ENCODE measurements around the gene ST6GALNAC1.
A peak's percentile ranks its signal among the peaks of the same experiment; 100 is the strongest.

ST6GALNAC1 gene

GRCh38 chr17:76683011-76683755, 39.6 kb upstream of the ST6GALNAC1 start:
- peak; percentile 26 to 30 for DNase-seq
- no peak for TF ChIP-seq GATA1 (IDR thresholded peaks at IDR 0.05; ENCODE audit: low read depth, low read length)

- peak; percentile 71 to 83 for DNase-seq
- TF ChIP-seq GATA1 (IDR thresholded peaks at IDR 0.05; ENCODE audit: low read depth, low read length) = no peak
- TF ChIP-seq POLR2A (IDR thresholded peaks at IDR 0.05; ENCODE audit: low read length) = no peak
Observed at GRCh38 chr17:76682296-76682695, 38.7 kb upstream of the ST6GALNAC1 start.

DNA sequence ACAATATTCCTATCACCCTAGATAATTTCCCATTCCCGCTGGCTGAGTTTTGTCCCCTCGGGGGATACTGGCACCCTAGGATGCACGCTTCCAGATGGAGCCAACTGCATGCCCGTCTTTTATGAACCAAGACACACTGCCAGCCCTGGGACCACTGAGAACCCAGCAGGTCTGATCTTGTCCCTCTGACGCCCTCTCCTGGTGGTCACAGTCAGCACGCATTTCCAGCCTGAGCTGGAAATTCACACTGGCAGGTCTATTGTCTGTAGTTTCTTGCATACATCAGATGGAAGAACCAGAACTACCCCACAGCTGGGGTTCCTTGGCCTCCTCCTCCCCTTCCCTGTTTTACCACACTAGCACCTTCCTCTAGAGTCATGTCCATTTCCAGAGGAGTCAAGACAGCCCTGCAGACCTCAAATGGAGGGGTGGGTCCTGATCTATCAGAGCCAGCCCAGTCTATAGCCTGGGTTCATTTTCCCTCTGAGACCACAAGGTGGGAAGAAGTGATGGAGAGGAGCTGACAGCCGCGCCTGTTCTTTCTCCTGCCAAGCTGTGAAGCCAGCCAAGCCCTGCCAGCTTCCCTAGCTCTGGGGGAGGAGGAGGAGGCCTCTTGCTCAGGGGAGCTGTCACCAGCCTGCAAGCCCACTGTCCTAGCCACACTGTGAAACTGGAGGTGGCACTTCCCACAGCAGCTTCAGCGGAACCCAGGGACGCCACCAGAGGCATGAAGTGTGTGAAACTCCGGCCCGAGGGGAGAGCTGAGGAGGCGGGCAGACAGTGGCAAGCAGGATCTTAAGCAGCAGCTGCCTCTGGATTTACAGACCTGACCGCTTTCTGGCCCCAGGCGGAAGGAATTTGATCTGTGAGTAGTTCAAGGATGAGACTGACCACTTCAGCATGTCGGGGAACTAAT, 37.9 kb upstream of the ST6GALNAC1 start:
- TF ChIP-seq POLR2A (IDR thresholded peaks at IDR 0.05; ENCODE audit: low read length) = no peak
- TF ChIP-seq GATA1 (IDR thresholded peaks at IDR 0.05; ENCODE audit: low read depth, low read length) = no peak

DNA sequence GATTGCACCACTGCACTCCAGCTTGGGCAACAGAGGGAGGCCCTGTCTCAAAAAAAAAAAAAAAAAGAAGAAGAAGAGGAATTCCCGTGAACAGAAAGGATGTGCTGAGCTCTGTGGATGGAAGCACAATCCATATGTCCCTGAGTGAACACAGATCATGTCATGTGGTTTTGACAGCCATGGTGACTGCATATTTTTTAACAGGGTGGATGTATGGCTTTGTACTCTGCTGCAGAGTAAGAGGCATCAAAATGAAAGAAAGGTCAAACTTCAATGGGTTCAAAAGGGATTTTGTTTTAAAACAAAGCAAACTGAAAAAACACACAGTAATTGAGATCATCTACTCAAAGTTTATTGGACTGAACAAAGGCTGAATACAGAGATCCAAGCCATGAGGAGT, 35.7 kb upstream of the ST6GALNAC1 start:
- no peak for DNase-seq
- TF ChIP-seq GATA1 (IDR thresholded peaks at IDR 0.05; ENCODE audit: low read depth, low read length) (no peak), POLR2A (IDR thresholded peaks at IDR 0.05; ENCODE audit: low read length) (no peak)

More for the DNA sequence above, 37.9 kb upstream of the ST6GALNAC1 start:
- DNase-seq = peak; percentile 73 to 81

GRCh38 chr17:76678330-76678729, 34.8 kb upstream of the ST6GALNAC1 start:
- DNase-seq = no peak
- TF ChIP-seq POLR2A (IDR thresholded peaks at IDR 0.05; ENCODE audit: low read length) (no peak), GATA1 (IDR thresholded peaks at IDR 0.05; ENCODE audit: low read depth, low read length) (no peak)

DNA sequence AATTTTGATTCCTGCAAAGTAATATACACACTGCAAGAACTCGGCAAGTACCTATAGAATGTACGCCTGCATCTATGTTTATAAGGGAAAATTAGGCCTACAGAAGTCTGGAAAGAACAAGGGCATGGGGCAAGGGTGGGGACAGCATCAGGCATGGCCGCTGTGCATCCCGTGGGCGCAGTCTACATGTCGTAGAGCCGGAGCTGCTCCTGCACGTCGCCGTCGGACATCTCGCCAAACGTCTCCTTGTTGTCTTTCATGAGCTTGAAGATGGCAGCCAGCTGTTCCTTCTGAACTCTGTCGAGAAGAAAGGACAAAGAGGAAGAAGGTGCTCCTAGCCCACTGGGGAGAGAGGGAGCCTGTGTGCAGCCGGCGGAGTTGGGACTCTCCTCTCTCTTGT, 33.8 kb upstream of the ST6GALNAC1 start:
- no peak for TF ChIP-seq GATA1 (IDR thresholded peaks at IDR 0.05; ENCODE audit: low read depth, low read length)
- no peak for TF ChIP-seq POLR2A (IDR thresholded peaks at IDR 0.05; ENCODE audit: low read length)
- DNase-seq = no peak

- no peak for TF ChIP-seq GATA1 (IDR thresholded peaks at IDR 0.05; ENCODE audit: low read depth, low read length)
- no peak for TF ChIP-seq POLR2A (IDR thresholded peaks at IDR 0.05; ENCODE audit: low read length)
Observed at GRCh38 chr17:76676629-76677028, 33.1 kb upstream of the ST6GALNAC1 start.

GRCh38 chr17:76675648-76676047, 32.1 kb upstream of the ST6GALNAC1 start:
- TF ChIP-seq POLR2A (IDR thresholded peaks at IDR 0.05; ENCODE audit: low read length) (no peak), GATA1 (IDR thresholded peaks at IDR 0.05; ENCODE audit: low read depth, low read length) (no peak)
- DNase-seq = no peak

More at GRCh38 chr17:76676629-76677028, 33.1 kb upstream of the ST6GALNAC1 start:
- DNase-seq = no peak

GRCh38 chr17:76674600-76674999, 31.0 kb upstream of the ST6GALNAC1 start:
- no peak for TF ChIP-seq POLR2A (IDR thresholded peaks at IDR 0.05; ENCODE audit: low read length)
- TF ChIP-seq GATA1 (IDR thresholded peaks at IDR 0.05; ENCODE audit: low read depth, low read length) = no peak
- no peak for DNase-seq

DNA sequence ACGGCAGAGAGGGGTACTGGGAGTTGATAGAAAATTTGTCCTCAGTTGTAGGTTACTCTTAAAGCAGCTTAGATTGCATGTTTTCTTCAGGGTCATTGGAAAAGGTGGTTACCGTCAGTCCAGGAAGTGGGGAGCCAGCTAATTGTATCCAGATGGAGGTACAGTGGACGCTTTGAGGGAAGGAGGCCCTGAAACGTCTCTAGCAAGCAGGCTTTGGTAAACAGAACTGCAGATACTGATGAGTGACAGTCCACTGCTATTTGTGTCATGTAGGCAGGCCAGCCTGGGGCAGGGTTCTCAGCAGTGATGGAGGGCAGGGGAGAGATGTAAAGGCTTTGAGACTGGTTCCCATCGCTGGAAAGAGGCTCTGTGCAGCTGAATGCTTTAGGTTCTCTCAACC, 30.2 kb upstream of the ST6GALNAC1 start:
- DNase-seq = no peak
- no peak for TF ChIP-seq GATA1 (IDR thresholded peaks at IDR 0.05; ENCODE audit: low read depth, low read length)
- no peak for TF ChIP-seq POLR2A (IDR thresholded peaks at IDR 0.05; ENCODE audit: low read length)

- no peak for TF ChIP-seq GATA1 (IDR thresholded peaks at IDR 0.05; ENCODE audit: low read depth, low read length)
- no peak for TF ChIP-seq POLR2A (IDR thresholded peaks at IDR 0.05; ENCODE audit: low read length)
- DNase-seq = no peak
Observed at GRCh38 chr17:76672892-76673291, 29.3 kb upstream of the ST6GALNAC1 start.

- DNase-seq = no peak
- TF ChIP-seq GATA1 (IDR thresholded peaks at IDR 0.05; ENCODE audit: low read depth, low read length) = no peak
- no peak for TF ChIP-seq POLR2A (IDR thresholded peaks at IDR 0.05; ENCODE audit: low read length)
Observed at GRCh38 chr17:76672270-76672851, 28.8 kb upstream of the ST6GALNAC1 start.

- TF ChIP-seq GATA1 (IDR thresholded peaks at IDR 0.05; ENCODE audit: low read depth, low read length) (no peak), POLR2A (IDR thresholded peaks at IDR 0.05; ENCODE audit: low read length) (peak; percentile 95)
- no peak for DNase-seq
Observed at GRCh38 chr17:76671912-76672262, 28.3 kb upstream of the ST6GALNAC1 start.
